ENCODE results near the gene PROM1. TPM values are rescaled to one million over a fixed set of nuclear protein-coding genes. Genes with fewer than 3 reads are reported as not detected.

Gene PROM1
- total and polyA plus RNA-seq, 2 of the 8 experiments (the other 6 are each of a cell fraction or from before 2014, with no cell fraction given): 36.0 to 59.7 TPM

GRCh38 chr4:16090096-16090705 is 6.4 kb upstream of the PROM1 start:
- no peak overlapping the region for H4K91ac ChIP-seq (replicated peaks; ENCODE audit: insufficient read length, low read length)
- no peak overlapping the region for H3K4me2 ChIP-seq (ENCODE audit: insufficient read depth in 1 of 2, low read depth in 2 of 2, low read length in 2 of 2)
- no peak overlapping the region for H3K18ac ChIP-seq (ENCODE audit: extremely low read depth, low read length)
- no peak overlapping the region for H3K14ac ChIP-seq (ENCODE audit: insufficient read length)
- H3K79me2 ChIP-seq (ENCODE audit: control insufficient read depth in 1 of 2, insufficient read depth in 2 of 2, low read length in 2 of 2): no peaks in the 10 kb centered on the region
- H2AK5ac ChIP-seq (ENCODE audit: low read depth, low read length): no peak overlapping the region
- no peaks in the 10 kb centered on the region for H3K23me2 ChIP-seq (ENCODE audit: low read depth, low read length)
- no peak overlapping the region for H3K23ac ChIP-seq (ENCODE audit: insufficient read length)
- H3K79me1 ChIP-seq (ENCODE audit: low read depth, low read length): no peaks in the 10 kb centered on the region
- DNase-seq (ENCODE audit: low read depth in 1 of 2, low spot score in 2 of 2) (no peak), FAIRE-seq (peak; percentile 24)
- no peak overlapping the region for H3K4ac ChIP-seq (replicated peaks; ENCODE audit: insufficient read length, low read depth, low read length)
- no peak overlapping the region for H2BK20ac ChIP-seq (ENCODE audit: low read length)
- H2BK12ac ChIP-seq (ENCODE audit: low read depth, low read length): no peak overlapping the region
- no peak overlapping the region for H2BK5ac ChIP-seq (ENCODE audit: low read depth, low read length)
- peaks cover 0 to 2% (median 0%) of the 10 kb centered on the region in 4 experiments; a peak in 4 of 7 replicates for H3K27me3 ChIP-seq (replicated peaks in 1 of 4; ENCODE audit: control insufficient read depth in 3 of 4, extremely low read depth in 1 of 4, insufficient read depth in 3 of 4, low read length in 3 of 4)
- no peak overlapping the region for H3K9ac ChIP-seq (replicated peaks in 1 of 4; ENCODE audit: extremely low read depth in 1 of 4, low read depth in 3 of 4, low read length in 3 of 4)
- no peaks in the 10 kb centered on the region; a peak in 1 of 7 replicates for H3K4me1 ChIP-seq (replicated peaks in 1 of 4; ENCODE audit: control insufficient read depth in 3 of 4, insufficient read depth in 4 of 4, low read length in 3 of 4)
- no peak overlapping the region for H3K4me3 ChIP-seq (ENCODE audit: extremely low read depth in 1 of 4, insufficient read depth in 2 of 4, low read depth in 3 of 4, low read length in 4 of 4)
- no peaks in the 10 kb centered on the region for H4K20me1 ChIP-seq (replicated peaks in 1 of 2; ENCODE audit: control insufficient read depth in 1 of 2, insufficient read depth in 2 of 2, low read length in 2 of 2)
- H2BK15ac ChIP-seq (ENCODE audit: low read length): no peak overlapping the region
- ChIA-PET POLR2A (ENCODE audit: partially characterized antibody) (interaction anchor here (1.4 to 2.7 kb wide), 2 partner anchors 10 to 67 kb away, joined by 4 to 19 read pairs; no protein-coding TSS in a partner anchor), CTCF (ENCODE audit: partially characterized antibody) (interaction anchor here (0.7 to 2.3 kb wide), 3 partner anchors 49 to 115 kb away, joined by 3 to 8 read pairs (median 3); no protein-coding TSS in a partner anchor)
- H3K56ac ChIP-seq (replicated peaks; ENCODE audit: insufficient read length, low read depth, low read length): no peak overlapping the region
- H3K27ac ChIP-seq (ENCODE audit: low read depth, low read length): no peak overlapping the region
- H2AFZ ChIP-seq (ENCODE audit: low read length): 0 out of 2 replicates have a peak overlapping the region, but pooled peaks have one; percentile 43
- 80% methylated on average over 2 of the region's 2 CpGs; no CpG with 5 or more reads in 1 of the 2 experiments for WGBS, 2 experiments (ENCODE audit: extremely low coverage in 1 of 2, insufficient coverage in 1 of 2, insufficient read length in 1 of 2, insufficient replicate concordance in 2 of 2, low coverage in 1 of 2, low lambda C conversion rate in 2 of 2, missing lambda C conversion rate in 1 of 2)
- H2BK120ac ChIP-seq (replicated peaks; ENCODE audit: low read depth, low read length): no peak overlapping the region
- H4K8ac ChIP-seq (ENCODE audit: extremely low read depth, insufficient read depth, low read length): no peak overlapping the region
- 0 out of 8 replicates have a peak, but pooled peaks cover 0 to 3% (median 0%) of the 10 kb centered on the region in 4 experiments for H3K36me3 ChIP-seq (ENCODE audit: control insufficient read depth in 2 of 4, insufficient read depth in 4 of 4, low read length in 3 of 4)
- H3K9me3 ChIP-seq (ENCODE audit: insufficient read depth in 2 of 2, low read depth in 1 of 2, low read length in 1 of 2): no peaks in the 10 kb centered on the region
- no peak overlapping the region for H4K5ac ChIP-seq (ENCODE audit: insufficient read length, low read depth, low read length)
- TF ChIP-seq TAF7 (optimal IDR thresholded peaks at IDR 0.05; ENCODE audit: borderline replicate concordance, low read depth, low read length): no peak
- TF ChIP-seq PHF8 (conservative IDR thresholded peaks at IDR 0.05; ENCODE audit: low read depth, low read length): no peak
- TF ChIP-seq GTF2F1 (IDR thresholded peaks at IDR 0.05; ENCODE audit: borderline replicate concordance, low read depth, low read length): no peak
- TF ChIP-seq ASH2L (IDR thresholded peaks at IDR 0.05; ENCODE audit: low read length): no peak
- no peak for TF ChIP-seq BRCA1 (IDR thresholded peaks at IDR 0.05; ENCODE audit: low read depth, low read length)
- no peak for TF ChIP-seq NANOG (IDR thresholded peaks at IDR 0.05; ENCODE audit: insufficient read depth, low read depth, low read length, poor library complexity, severe bottlenecking)
- TF ChIP-seq KDM4A (IDR thresholded peaks at IDR 0.05; ENCODE audit: low read depth, low read length, severe bottlenecking): no peak
- TF ChIP-seq RAD21 (IDR thresholded peaks at IDR 0.05 in 1 of 2, conservative IDR thresholded peaks at IDR 0.05 in 1 of 2; ENCODE audit: low read depth in 2 of 2, low read length in 2 of 2): no peak
- no peak for TF ChIP-seq EGR1 (IDR thresholded peaks at IDR 0.05; ENCODE audit: borderline replicate concordance, low read depth, low read length)
- no peak for TF ChIP-seq SP1 (IDR thresholded peaks at IDR 0.05; ENCODE audit: low read depth, low read length)
- TF ChIP-seq CTBP2 (IDR thresholded peaks at IDR 0.05; ENCODE audit: borderline replicate concordance, insufficient read depth, insufficient read length, low read length): no peak
- TF ChIP-seq CEBPB (IDR thresholded peaks at IDR 0.05; ENCODE audit: low read depth, low read length): no peak
- TF ChIP-seq NRF1 (IDR thresholded peaks at IDR 0.05; ENCODE audit: low read depth, low read length): no peak

All from H1 (cell line).